Measurements from ENCODE around the gene TGFBR3. TPM values are rescaled to one million over a fixed set of nuclear protein-coding genes. Genes with fewer than 3 reads are reported as not detected.

TGFBR3 gene
- total and polyA plus RNA-seq, 2 of the 8 experiments (the other 6 are each of a cell fraction or from before 2014, with no cell fraction given) = 2.0 to 6.1 TPM

DNA sequence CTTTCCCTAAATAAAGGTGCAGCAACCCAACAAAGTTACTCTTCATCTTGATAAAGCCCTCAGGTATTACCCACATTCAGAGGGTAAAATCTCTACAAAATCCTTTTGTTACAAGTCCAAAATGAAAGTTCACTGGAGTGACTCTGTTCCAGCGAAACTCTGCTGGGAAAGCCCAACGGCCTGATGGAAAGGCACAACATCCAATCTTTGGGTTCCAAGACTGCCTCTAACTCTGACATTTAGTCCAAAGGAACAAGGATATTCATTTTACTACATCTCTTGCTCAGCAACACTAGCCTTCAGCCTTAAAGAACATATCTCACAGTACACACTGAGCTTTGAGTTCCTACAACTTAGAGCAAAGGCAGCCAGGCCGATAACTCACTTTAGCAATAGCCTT lies 42.1 kb downstream of the TGFBR3 start:
- no peaks in the 10 kb centered on the region for H3K9me3 ChIP-seq (ENCODE audit: insufficient read depth in 2 of 2, low read depth in 1 of 2, low read length in 1 of 2)
- no peak overlapping the region for H2BK120ac ChIP-seq (replicated peaks; ENCODE audit: low read depth, low read length)
- POLR2A ChIA-PET (ENCODE audit: partially characterized antibody) = no interaction called here
- no peak overlapping the region for H2BK15ac ChIP-seq (ENCODE audit: low read length)
- no peak overlapping the region for H3K23ac ChIP-seq (ENCODE audit: insufficient read length)
- no peaks in the 10 kb centered on the region for H3K79me2 ChIP-seq (ENCODE audit: control insufficient read depth in 1 of 2, insufficient read depth in 2 of 2, low read length in 2 of 2)
- no peak overlapping the region for H3K4ac ChIP-seq (replicated peaks; ENCODE audit: insufficient read length, low read depth, low read length)
- H3K79me1 ChIP-seq (ENCODE audit: low read depth, low read length) = no peaks in the 10 kb centered on the region
- H3K4me3 ChIP-seq (ENCODE audit: extremely low read depth in 1 of 4, insufficient read depth in 2 of 4, low read depth in 3 of 4, low read length in 4 of 4) = no peak overlapping the region
- no peak overlapping the region for H3K9ac ChIP-seq (replicated peaks in 1 of 4; ENCODE audit: extremely low read depth in 1 of 4, low read depth in 3 of 4, low read length in 3 of 4)
- FAIRE-seq = no peak
- CTCF ChIA-PET (ENCODE audit: partially characterized antibody) = interaction anchor here (1.1 kb wide), 1 partner anchor 43 kb away, joined by 3 read pairs; no protein-coding TSS in a partner anchor
- no peak overlapping the region for H2AK5ac ChIP-seq (ENCODE audit: low read depth, low read length)
- no peak overlapping the region for H4K8ac ChIP-seq (ENCODE audit: extremely low read depth, insufficient read depth, low read length)
- no peak overlapping the region for H3K18ac ChIP-seq (ENCODE audit: extremely low read depth, low read length)
- no peak overlapping the region for H4K5ac ChIP-seq (ENCODE audit: insufficient read length, low read depth, low read length)
- no peak overlapping the region for H2BK5ac ChIP-seq (ENCODE audit: low read depth, low read length)
- no peak for DNase-seq (ENCODE audit: low read depth in 1 of 2, low spot score in 2 of 2)
- 92% methylated on average over 3 of the region's 3 CpGs; no CpG with 5 or more reads in 1 of the 2 experiments for WGBS, 2 experiments (ENCODE audit: extremely low coverage in 1 of 2, insufficient coverage in 1 of 2, insufficient read length in 1 of 2, insufficient replicate concordance in 2 of 2, low coverage in 1 of 2, low lambda C conversion rate in 2 of 2, missing lambda C conversion rate in 1 of 2)
- H3K27ac ChIP-seq (ENCODE audit: low read depth, low read length) = no peak overlapping the region
- H3K36me3 ChIP-seq (ENCODE audit: control insufficient read depth in 2 of 4, insufficient read depth in 4 of 4, low read length in 3 of 4) = no peaks in the 10 kb centered on the region
- H3K4me1 ChIP-seq (replicated peaks in 1 of 4; ENCODE audit: control insufficient read depth in 3 of 4, insufficient read depth in 4 of 4, low read length in 3 of 4) = no peaks in the 10 kb centered on the region; a peak in 1 of 7 replicates
- H3K23me2 ChIP-seq (ENCODE audit: low read depth, low read length) = no peaks in the 10 kb centered on the region
- H3K4me2 ChIP-seq (ENCODE audit: insufficient read depth in 1 of 2, low read depth in 2 of 2, low read length in 2 of 2) = no peak overlapping the region
- H2BK12ac ChIP-seq (ENCODE audit: low read depth, low read length) = no peak overlapping the region
- H3K56ac ChIP-seq (replicated peaks; ENCODE audit: insufficient read length, low read depth, low read length) = no peak overlapping the region
- H2AFZ ChIP-seq (ENCODE audit: low read length) = no peak overlapping the region
- no peak overlapping the region for H3K14ac ChIP-seq (ENCODE audit: insufficient read length)
- H3K27me3 ChIP-seq (replicated peaks in 1 of 4; ENCODE audit: control insufficient read depth in 3 of 4, extremely low read depth in 1 of 4, insufficient read depth in 3 of 4, low read length in 3 of 4) = no peaks in the 10 kb centered on the region
- H2BK20ac ChIP-seq (ENCODE audit: low read length) = no peak overlapping the region
- no peaks in the 10 kb centered on the region for H4K20me1 ChIP-seq (replicated peaks in 1 of 2; ENCODE audit: control insufficient read depth in 1 of 2, insufficient read depth in 2 of 2, low read length in 2 of 2)
- H4K91ac ChIP-seq (replicated peaks; ENCODE audit: insufficient read length, low read length) = no peak overlapping the region
- TF ChIP-seq RXRA (IDR thresholded peaks at IDR 0.05; ENCODE audit: insufficient read depth, low read depth, low read length) = no peak
- TF ChIP-seq RBBP5 (IDR thresholded peaks at IDR 0.05; ENCODE audit: borderline replicate concordance, low read depth, low read length) = no peak
- TF ChIP-seq SP4 (IDR thresholded peaks at IDR 0.05; ENCODE audit: low read length) = no peak
- TF ChIP-seq EGR1 (IDR thresholded peaks at IDR 0.05; ENCODE audit: borderline replicate concordance, low read depth, low read length) = no peak
- TF ChIP-seq CEBPB (IDR thresholded peaks at IDR 0.05; ENCODE audit: low read depth, low read length) = no peak
- TF ChIP-seq, protein P1, sequence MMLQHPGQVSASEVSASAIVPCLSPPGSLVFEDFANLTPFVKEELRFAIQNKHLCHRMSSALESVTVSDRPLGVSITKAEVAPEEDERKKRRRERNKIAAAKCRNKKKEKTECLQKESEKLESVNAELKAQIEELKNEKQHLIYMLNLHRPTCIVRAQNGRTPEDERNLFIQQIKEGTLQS (IDR thresholded peaks at IDR 0.05; ENCODE audit: insufficient read depth, low read depth, low read length) = no peak
- no peak for TF ChIP-seq POLR2AphosphoS5 (IDR thresholded peaks at IDR 0.05; ENCODE audit: low read depth, low read length)
- no peak for TF ChIP-seq RFX5 (IDR thresholded peaks at IDR 0.05; ENCODE audit: borderline replicate concordance, low read depth, low read length)
- no peak for TF ChIP-seq SIN3A (conservative IDR thresholded peaks at IDR 0.05 in 1 of 2, IDR thresholded peaks at IDR 0.05 in 1 of 2; ENCODE audit: low read depth in 1 of 2, low read length in 2 of 2)
- no peak for TF ChIP-seq BACH1 (IDR thresholded peaks at IDR 0.05; ENCODE audit: low read length)
- TF ChIP-seq ASH2L (IDR thresholded peaks at IDR 0.05; ENCODE audit: low read length) = no peak
- TF ChIP-seq HDAC6 (IDR thresholded peaks at IDR 0.05; ENCODE audit: low read depth, low read length) = no peak
- no peak for TF ChIP-seq HDAC2 (IDR thresholded peaks at IDR 0.05; ENCODE audit: borderline replicate concordance in 1 of 2, low read depth in 2 of 2, low read length in 2 of 2)
- no peak for TF ChIP-seq SUZ12 (IDR thresholded peaks at IDR 0.05; ENCODE audit: low read length)

Data from H1 (cell line).